Activated CD8-positive, alpha-beta memory T cell treated with anti-CD3 and anti-CD28 coated beads for 4 hours (primary cell): ENCODE measurements around the gene ZNF831.

ENCODE experiments used
- DNase-seq, 2 donors: peaks; one replicate each; pipeline ENCODE4 v3.0.0-alpha.2; 2020; ENCODE audit warnings: low read depth in 2 of 2

ZNF831 gene

DNA sequence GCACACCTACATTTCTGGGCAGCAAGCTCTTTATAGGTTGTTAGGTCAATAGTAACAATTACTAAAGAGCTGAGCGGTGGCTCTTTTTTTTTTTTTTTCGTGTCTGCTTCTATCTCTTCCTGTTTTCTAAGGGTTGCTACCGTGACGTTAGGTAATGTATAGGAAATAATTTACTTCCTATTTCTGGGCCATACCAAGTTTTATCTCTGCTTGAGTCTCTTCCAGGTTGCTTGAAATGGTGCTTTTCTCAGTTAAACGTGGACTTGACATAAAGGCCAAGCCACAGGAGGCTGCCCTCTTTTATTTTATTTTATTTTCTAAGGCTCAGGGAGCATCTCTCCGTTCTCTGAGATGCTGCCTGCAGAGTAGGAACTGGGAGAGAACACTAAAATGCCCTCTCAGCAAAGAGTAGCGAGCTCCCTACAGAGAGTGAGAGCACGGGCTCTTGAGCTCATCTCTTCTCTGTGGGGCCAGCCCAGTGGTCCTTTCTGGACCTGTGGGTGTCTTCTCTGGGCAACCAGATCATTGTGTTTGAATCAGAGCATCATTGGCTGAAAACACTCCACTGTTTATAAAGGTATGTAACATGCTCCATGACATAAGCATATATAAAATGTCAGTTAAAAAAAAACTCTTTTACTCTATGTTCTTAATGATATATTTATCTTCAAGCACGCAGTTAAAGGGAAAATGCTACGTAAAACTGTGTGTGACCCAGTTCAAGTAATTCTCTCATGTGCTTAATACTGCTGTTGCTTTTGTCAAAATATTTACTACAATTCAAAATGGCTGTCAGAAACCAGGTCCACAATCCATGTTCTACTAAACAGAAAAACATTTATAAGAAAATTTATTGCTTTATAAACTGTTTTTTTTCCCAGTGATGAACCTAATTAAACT, at the start of gene ZNF831:
TSS of gene ZNF831 (plus strand) at position 191 of the 900 bp plus-strand sequence. CDS start 27,199 bp downstream, outside the sequence.
- no peak for DNase-seq

DNA sequence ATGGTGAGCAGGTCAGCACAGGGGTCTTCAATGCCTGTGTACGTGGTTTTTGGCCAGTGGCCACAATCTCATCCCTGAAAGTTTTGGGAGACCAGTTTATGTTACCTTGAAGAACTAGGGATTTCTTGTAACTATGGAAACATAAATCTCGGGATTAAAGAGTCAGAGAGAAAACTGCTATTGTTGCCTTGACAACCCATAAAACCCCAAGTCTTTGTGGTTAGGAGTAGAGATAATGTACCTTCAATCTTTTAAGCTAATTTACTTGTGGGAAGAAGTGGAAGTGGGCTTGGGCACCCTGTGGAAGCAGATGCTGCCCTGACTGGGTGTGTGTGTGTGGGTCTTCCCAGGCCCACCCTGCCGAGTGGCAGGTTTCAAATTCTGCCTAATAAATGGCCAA, 46.1 kb upstream of the ZNF831 start:
- no peak for DNase-seq

- DNase-seq = no peak
Measured at GRCh38 chr20:59118855-59119254, 44.8 kb upstream of the ZNF831 start.

GRCh38 chr20:59120491-59120890, 43.1 kb upstream of the ZNF831 start:
- DNase-seq = no peak

GRCh38 chr20:59120919-59121318, 42.7 kb upstream of the ZNF831 start:
- DNase-seq = no peak

DNA sequence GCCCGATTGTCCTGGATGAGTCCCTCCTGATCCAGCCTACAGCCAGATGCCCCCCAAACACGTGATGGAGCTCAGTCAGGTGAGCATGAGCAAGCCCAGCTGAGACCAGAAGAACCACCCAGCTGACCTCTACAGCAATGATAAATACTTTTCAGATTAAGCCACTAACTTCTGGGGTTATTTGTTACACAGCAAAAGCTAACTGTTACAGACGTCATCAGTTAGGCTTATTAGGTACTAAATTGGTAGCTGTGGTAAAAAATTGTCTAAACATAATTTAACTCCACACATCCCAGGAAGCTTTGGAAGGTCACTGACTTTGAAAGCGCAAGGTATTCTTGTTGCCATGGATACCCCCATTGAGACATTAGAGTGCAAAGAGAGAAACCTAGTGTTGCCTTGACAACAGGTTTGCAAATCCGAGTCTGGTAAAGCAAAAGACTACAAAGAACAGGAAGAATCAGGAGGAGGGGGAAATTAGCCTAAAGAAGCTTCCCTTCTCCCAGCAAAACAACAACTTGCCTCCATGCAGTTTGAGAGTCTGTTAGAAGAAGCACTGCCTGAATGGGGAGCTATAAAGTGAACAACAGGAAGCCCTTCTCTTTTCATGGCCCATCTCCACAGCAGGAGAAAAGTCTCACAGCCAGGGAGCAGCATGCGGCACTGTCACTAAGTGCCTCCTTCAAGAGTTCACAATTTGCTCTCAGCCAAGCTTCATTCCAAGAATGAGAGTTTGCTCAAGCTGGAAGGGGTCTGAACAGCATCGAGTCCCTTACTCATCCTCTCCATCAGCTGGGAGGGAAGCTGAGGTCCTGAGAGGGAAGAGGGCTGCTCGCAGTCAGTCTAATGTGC, 41.7 kb upstream of the ZNF831 start:
- DNase-seq = no peak

- no peak for DNase-seq
Measured at GRCh38 chr20:59122566-59122919, 41.1 kb upstream of the ZNF831 start.

DNA sequence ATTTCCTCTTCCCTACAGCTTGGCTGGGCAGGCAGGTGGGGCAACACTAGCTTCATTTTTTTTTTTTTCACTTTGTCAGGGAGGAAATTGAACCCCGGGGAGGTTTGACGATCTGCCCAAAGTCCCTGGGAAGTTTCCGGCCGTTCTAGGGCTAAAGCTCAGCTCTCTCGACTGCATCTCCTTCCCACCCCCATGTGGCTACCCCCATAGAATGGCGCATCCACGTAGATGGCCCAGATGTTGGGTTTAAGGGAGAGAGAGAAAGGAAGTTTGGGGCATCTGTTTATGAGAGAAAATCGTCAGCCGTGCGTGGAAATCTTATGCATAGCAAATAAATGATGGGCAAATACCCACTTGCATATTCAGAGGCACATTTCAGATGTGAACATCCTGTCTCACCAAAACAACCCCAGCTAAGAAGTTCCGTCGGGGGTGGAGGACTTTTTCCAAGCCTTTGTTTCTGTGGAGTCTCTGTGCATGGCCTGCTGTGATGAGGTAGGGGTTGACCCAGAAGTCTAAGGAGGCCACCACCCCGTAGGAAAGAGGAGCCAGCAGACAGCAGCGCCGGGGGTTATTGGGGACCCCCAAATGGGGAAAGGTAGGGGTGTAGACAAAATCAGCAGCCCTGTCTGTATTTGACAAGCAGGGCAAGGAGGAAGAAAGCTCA, 40.5 kb upstream of the ZNF831 start:
- peak; percentile 19 to 36 for DNase-seq

DNA sequence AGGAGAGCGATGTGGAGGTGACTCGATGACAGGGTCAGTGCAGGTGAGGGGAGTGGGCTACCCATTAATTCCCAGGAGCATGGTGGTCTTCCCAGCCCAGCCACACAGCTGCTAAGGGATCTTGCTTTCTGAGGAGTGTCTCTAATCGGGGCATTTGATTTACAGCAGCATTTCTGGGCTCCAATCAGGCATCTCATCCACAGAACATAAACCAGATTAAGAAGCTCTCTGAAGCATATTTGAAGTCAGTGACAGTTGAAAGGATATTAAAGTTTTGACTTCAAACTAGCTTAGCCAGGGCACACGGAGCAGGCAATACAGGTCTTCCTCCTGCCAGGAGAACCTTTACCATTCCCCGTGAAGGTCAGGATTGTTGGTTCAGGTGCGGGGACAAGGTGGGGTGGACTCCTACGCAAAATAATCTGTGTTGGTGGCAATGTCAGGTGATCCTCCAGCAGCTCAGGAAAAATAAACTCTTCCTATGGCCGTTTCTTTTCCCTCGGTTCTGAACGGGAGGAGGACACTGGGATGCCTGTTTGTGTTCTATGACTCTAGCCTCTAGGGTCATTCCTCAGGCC, 39.9 kb upstream of the ZNF831 start:
- no peak for DNase-seq

- DNase-seq = no peak
Measured at GRCh38 chr20:59124296-59125029, 39.2 kb upstream of the ZNF831 start.

GRCh38 chr20:59125332-59125731, 38.3 kb upstream of the ZNF831 start:
- DNase-seq = no peak

- no peak for DNase-seq
Measured at GRCh38 chr20:59125836-59126235, 37.8 kb upstream of the ZNF831 start.

DNA sequence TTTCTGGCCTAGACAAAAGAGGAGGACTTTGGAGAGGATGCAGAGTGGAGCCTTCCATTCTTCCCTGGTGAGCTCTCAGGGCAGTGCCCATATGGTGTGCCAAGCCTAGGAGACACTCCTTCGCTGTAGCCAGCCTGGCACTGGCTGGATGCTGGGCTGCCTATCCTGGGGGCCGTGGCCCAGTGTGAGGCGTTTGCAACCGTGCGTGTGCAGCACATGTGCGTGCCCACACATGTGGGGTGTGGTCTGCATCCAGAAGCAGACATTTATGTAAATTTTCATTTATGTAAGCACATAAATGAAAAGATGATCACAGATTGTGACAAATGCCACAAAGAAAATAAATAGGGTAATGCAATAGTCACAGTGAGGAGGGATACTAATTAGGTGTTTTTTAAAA, 35.8 kb upstream of the ZNF831 start:
- DNase-seq = no peak

- DNase-seq = no peak
Measured at GRCh38 chr20:59131551-59132285, 31.9 kb upstream of the ZNF831 start.

GRCh38 chr20:59134182-59134581, 29.4 kb upstream of the ZNF831 start:
- DNase-seq = no peak

DNA sequence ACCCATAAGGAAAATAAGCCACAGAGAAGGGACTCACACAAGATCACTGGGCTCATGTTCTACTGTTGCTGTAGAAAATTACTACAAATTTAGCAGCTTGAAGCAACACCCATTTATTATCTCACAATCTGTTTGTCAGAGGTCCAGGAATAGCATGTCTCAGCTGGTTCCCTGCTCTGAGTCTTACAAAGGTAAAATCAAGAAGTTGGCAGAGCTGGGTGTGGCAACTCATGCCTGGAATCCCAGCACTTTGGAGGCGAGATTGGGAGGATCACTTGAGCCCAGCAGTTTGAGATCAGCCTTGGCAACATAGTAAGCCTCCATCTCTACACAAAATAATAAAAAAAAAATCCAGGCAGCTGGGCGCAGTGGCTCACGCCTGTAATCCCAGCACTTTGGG, 28.5 kb upstream of the ZNF831 start:
- no peak for DNase-seq

DNA sequence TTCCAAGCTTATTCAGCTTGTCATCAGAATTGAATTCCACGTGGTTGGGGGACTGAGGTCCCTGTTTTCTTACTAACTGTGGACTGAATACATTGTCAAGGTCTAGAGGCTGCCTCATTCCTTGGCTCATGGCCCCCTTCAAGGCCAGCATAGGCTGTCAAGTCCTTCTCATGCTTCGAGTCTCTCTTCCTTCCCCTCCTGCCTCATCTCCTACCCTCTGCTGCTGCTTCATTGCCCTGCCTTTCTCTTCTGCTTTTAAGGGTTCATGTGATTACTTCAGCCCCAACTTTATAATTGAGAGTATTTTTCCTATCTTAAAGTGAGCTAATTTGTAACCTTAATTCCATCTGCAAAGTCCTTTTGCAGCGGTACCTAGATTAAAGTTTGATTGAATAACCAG, 27.6 kb upstream of the ZNF831 start:
- DNase-seq = no peak

GRCh38 chr20:59137532-59137931, 26.1 kb upstream of the ZNF831 start:
- no peak for DNase-seq

- no peak for DNase-seq
Measured at GRCh38 chr20:59138114-59138748, 25.4 kb upstream of the ZNF831 start.

DNA sequence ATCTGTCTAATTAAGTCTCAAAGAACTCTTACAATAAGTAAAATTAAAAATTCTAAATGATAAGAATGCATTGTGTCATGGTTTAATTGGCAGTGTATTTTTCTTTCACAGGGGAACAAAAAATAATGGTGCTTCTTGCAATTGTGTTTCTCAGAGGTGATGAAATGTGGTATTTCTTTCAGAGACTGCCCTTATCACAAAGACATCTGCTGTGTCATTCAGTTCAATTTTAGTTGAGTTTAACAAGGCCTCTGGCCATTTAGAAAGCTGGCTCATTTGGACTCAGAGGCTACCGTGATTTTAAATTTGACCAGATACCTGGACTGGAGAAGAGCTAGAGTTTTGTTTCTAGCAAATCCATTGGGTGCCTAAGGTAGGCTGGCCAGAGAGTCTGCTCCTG, 23.6 kb upstream of the ZNF831 start:
- no peak for DNase-seq
